Fibroblast of villous mesenchyme (primary cell): ENCODE results near the gene SLC12A3. TPM values are rescaled to one million over a fixed set of nuclear protein-coding genes. Genes with fewer than 3 reads are reported as not detected.

ENCODE experiments used
- DNase-seq: peaks from one replicate; pipeline ENCODE4 v3.0.0-alpha.2; 2010; ENCODE audit warnings: low read depth
- H3K4me3 ChIP-seq: 2 replicates; pipeline ENCODE4 v1.5.1; 2011; ENCODE audit warnings: low read depth, mild to moderate bottlenecking, low read length
- total RNA-seq: library from RNA; depleted of rRNA; stranded (reverse); fragments of >200 nt; gene quantifications from 2 replicates; pipeline ENCODE4 v1.2.3, GENCODE V29; 2012
- TF ChIP-seq, protein P1 (sequence below): IDR thresholded peaks from 2 replicates; pipeline ENCODE4 v1.5.1; 2012; ENCODE audit warnings: low read depth, mild to moderate bottlenecking, low read length; ENCODE audit not compliant: insufficient read depth

SLC12A3 gene
- total RNA-seq, 1 donor = not detected

- TF ChIP-seq, protein P1, sequence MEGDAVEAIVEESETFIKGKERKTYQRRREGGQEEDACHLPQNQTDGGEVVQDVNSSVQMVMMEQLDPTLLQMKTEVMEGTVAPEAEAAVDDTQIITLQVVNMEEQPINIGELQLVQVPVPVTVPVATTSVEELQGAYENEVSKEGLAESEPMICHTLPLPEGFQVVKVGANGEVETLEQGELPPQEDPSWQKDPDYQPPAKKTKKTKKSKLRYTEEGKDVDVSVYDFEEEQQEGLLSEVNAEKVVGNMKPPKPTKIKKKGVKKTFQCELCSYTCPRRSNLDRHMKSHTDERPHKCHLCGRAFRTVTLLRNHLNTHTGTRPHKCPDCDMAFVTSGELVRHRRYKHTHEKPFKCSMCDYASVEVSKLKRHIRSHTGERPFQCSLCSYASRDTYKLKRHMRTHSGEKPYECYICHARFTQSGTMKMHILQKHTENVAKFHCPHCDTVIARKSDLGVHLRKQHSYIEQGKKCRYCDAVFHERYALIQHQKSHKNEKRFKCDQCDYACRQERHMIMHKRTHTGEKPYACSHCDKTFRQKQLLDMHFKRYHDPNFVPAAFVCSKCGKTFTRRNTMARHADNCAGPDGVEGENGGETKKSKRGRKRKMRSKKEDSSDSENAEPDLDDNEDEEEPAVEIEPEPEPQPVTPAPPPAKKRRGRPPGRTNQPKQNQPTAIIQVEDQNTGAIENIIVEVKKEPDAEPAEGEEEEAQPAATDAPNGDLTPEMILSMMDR = no peak
- no peak overlapping the region for H3K4me3 ChIP-seq
Observed at GRCh38 chr16:56941092-56941491, 76.1 kb downstream of the SLC12A3 start.

DNA sequence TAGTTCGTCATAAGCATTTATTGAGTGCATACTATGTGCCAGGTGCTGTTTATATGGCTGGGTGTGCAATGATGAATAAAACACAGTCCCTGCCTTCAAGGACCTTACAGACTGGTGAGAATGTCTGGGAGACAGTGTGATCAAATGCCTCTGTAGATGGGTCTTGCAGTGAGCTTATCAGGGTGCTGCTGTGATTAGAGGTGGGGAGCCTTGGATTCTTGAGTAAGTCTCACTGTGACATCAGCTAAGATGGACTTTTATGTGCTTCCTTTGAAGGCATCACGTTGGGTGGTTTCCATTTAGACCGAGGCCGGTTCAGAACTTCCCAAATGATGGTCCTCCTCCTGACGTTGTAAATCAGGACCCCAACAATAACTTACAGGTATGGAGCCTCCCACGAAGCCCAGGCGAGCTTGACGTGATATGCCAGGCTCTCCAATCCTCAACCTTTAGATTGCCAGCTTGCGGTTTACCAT is 76.9 kb downstream of the SLC12A3 start:
- no peak overlapping the region for H3K4me3 ChIP-seq
- no peak for DNase-seq
- TF ChIP-seq, protein P1 = no peak

More at GRCh38 chr16:56941092-56941491, 76.1 kb downstream of the SLC12A3 start:
- DNase-seq = no peak

- H3K4me3 ChIP-seq = no peak overlapping the region
- DNase-seq = no peak
- TF ChIP-seq, protein P1 = no peak
Observed at GRCh38 chr16:56943761-56944375, 78.9 kb downstream of the SLC12A3 start.

DNA sequence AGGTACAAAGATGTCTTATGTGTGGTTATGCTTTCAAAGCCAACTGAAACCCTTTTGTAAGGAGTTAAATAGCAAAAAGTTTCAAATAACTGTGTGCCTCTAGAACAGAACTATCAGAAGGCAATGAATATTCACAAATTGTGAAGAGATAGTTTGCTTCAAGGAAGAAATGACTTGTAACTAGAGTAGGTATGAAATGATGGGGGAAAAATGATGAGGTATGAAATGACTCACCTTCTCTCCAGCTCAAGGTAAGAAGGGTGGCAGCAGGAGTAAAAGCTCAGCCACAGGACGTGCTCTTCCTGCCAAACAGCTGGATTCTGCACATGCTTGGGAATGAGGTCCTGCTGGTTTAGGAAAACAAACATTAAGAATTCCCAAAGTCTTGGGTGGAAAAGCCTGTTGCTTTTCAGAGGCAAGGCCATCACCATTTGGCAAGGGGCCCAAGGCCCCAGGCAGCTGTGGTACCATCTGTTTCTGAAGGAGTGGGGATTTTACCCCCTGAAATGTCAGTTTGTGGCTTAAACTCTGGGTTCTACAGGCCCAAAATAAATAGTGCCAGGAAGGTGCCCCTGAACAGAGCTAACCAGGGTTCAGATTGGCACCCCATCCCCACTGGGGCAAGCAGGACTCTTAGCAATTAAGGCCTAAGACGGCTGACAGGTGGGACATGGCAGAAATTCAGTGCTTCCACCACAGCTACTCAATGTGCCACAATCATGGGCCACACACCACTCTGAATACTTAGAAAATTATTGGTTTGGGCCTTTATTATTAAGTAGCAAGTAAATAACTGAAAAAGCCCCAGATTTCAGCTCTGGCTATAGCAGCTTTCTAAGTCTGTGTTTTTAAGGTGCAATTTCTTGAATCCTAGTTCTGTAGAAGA is 80.2 kb downstream of the SLC12A3 start:
- H3K4me3 ChIP-seq = no peak overlapping the region
- TF ChIP-seq, protein P1 = no peak
- DNase-seq = no peak

- TF ChIP-seq, protein P1 = no peak
- no peak overlapping the region for H3K4me3 ChIP-seq
- no peak for DNase-seq
Observed at GRCh38 chr16:56945847-56946527, 81.0 kb downstream of the SLC12A3 start.

GRCh38 chr16:56946767-56947603 is 82.0 kb downstream of the SLC12A3 start:
- TF ChIP-seq, protein P1 = no peak
- DNase-seq = no peak
- no peak overlapping the region for H3K4me3 ChIP-seq
